Bronchial epithelial cell (primary cell): Measurements from ENCODE around the gene MRPL11. TPM values are rescaled to one million over a fixed set of nuclear protein-coding genes. Genes with fewer than 3 reads are reported as not detected.

Experiments used
- DNase-seq: peaks from one replicate; pipeline ENCODE4 v3.0.0-alpha.2; 2010; ENCODE audit warnings: low read depth
- FAIRE-seq: peaks from 2 replicates; lab custom pipeline; 2011; peaks lifted over from hg19 to GRCh38; lab: Jason Lieb, UNC
- H3K27me3 ChIP-seq: 2 replicates; pipeline ENCODE4 v1.5.1; 2011; ENCODE audit warnings: low read length; ENCODE audit not compliant: control insufficient read depth, insufficient read depth
- H3K36me3 ChIP-seq: 2 replicates; pipeline ENCODE4 v1.5.1; 2011; ENCODE audit warnings: low read length; ENCODE audit not compliant: control insufficient read depth, insufficient read depth
- H3K4me3 ChIP-seq: 2 replicates; pipeline ENCODE4 v1.5.1; 2011; ENCODE audit warnings: mild to moderate bottlenecking, low read depth, low read length, control low read depth
- total RNA-seq: library from RNA; depleted of rRNA; stranded (reverse); fragments of >200 nt; gene quantifications from 2 replicates; pipeline ENCODE4 v1.2.1, GENCODE V29; 2014
- TF ChIP-seq, protein P1 (sequence below): IDR thresholded peaks from 2 replicates; pipeline ENCODE4 v1.5.1; 2011; ENCODE audit warnings: mild to moderate bottlenecking, moderate library complexity, low read length, control low read depth, inconsistent platforms; ENCODE audit not compliant: insufficient read depth, severe bottlenecking

MRPL11 gene
- total RNA-seq, 1 donor from 2014 or later = 43.7 TPM

DNA sequence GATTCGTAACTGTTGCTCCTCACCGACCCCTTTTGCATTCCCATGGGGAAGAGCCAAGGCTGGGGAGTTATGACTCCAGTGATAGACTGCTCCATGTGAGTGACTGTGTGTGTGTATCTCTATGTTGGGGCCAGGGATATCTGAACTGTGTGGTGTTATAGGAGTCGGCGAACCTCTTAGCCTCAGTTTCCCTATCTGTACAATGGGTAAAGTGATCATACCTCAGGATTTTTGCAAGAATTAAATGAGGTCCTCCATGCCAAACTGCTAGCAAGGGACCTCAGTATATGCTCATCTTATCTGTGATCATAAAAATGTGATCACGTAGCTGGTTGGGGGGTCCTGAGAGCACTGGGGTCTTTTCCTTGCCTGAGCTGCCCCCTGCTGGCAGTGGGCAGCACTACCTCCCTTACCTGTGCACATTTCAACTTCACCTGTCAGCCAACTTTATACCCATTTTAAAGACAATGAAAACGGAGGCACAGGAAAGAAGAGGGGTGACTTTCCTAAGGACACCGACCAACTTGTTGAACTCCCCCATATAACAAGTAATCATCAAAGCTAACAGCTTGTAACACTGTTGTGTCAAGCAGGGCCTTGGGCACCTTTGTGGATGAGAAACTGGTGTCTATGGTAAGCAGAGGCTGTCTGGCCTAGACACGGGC is 40.2 kb upstream of the MRPL11 start:
- TF ChIP-seq, protein P1, sequence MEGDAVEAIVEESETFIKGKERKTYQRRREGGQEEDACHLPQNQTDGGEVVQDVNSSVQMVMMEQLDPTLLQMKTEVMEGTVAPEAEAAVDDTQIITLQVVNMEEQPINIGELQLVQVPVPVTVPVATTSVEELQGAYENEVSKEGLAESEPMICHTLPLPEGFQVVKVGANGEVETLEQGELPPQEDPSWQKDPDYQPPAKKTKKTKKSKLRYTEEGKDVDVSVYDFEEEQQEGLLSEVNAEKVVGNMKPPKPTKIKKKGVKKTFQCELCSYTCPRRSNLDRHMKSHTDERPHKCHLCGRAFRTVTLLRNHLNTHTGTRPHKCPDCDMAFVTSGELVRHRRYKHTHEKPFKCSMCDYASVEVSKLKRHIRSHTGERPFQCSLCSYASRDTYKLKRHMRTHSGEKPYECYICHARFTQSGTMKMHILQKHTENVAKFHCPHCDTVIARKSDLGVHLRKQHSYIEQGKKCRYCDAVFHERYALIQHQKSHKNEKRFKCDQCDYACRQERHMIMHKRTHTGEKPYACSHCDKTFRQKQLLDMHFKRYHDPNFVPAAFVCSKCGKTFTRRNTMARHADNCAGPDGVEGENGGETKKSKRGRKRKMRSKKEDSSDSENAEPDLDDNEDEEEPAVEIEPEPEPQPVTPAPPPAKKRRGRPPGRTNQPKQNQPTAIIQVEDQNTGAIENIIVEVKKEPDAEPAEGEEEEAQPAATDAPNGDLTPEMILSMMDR = peak; percentile 86
- DNase-seq (peak; percentile 25), FAIRE-seq (no peak)
- peak overlapping the region; percentile 71 for H3K4me3 ChIP-seq
- H3K36me3 ChIP-seq = peaks cover 11% of the 10 kb centered on the region
- no peaks in the 10 kb centered on the region for H3K27me3 ChIP-seq

DNA sequence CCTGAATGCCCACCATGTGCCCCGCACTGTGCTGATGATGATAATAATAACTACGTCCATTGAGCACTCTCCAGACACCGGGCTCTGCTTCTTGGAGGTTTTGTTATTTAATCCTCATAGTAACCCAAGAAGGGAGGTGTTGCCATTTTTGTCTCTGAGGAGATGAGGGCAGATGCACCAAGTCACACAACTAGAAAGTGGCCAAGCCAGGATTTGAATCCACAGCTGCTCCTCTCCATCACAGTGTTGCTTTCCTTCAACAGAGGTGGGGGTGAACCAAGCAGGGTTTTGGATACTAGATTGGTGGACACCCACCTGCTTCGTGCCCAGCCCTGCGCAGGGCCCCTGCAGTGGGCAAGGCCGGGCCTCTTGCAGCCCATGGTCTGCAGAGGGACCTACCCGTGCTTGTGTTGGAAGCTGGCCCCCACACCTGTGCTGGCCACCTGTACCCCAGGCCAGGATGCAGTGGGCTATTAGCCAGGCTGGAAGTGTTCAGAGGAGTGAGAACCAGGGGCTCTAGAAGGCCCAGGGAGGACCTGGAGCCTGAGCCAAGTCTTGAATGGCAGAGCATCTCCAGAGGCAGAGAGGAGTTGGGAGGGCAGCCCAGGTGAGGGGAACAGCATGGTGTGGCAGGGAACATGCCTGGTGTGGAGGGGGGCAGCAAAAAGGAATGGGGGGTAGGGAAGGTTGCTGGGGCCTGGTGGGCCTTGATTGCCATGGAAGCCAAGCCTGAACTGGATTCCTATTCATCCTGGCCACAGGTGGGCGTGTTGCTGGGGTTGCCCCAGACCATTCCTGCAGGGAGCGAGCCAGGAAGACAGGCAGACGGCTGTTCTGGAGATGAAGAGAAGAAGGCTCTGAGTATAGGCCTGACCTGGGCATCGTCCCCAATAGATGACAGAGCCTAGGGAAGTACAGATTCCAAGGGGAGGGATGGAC is 38.9 kb upstream of the MRPL11 start:
- H3K4me3 ChIP-seq = no peak overlapping the region
- FAIRE-seq = no peak
- H3K36me3 ChIP-seq = peaks cover 9% of the 10 kb centered on the region
- DNase-seq = no peak
- no peaks in the 10 kb centered on the region for H3K27me3 ChIP-seq
- TF ChIP-seq, protein P1 = no peak

- TF ChIP-seq, protein P1 = no peak
- peaks cover 11% of the 10 kb centered on the region for H3K36me3 ChIP-seq
- FAIRE-seq (no peak), DNase-seq (no peak)
- no peaks in the 10 kb centered on the region for H3K27me3 ChIP-seq
- H3K4me3 ChIP-seq = no peak overlapping the region
Measured at GRCh38 chr11:66476841-66477251, 38.2 kb upstream of the MRPL11 start.

DNA sequence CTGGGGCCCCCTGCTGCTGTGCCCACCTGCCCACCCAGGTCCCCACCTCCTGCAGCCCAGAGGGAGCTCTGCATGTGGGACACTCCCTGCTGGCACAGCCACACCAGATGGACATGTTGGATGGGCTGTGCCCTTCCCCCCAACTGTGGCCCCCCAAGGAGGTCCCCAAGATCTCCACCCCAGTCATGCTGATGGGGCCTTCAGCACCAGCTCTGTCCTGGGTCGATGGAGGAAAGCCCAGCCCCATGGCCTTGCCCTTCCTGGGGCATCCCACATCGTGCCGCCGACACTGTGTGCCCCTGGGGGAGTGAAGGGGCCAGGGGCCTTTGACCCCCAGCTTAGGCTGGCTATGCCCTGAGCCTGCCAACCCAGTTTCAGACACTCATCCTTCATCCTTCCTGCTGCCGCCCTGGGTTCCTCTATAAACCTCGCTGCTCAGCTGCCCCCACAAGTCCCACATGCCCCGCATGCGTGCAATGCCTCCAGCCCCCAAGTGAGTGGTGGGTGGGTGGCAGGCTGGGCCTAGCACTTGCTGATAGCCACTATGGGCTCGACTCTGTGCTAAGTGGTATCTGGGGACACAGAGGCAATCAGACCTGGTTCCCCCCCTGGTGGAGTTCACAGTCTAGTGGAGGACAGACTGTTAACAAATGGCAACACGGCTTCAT is 37.7 kb upstream of the MRPL11 start:
- Histone ChIP-seq H3K27me3 (no peaks in the 10 kb centered on the region), H3K4me3 (no peak overlapping the region), H3K36me3 (peaks cover 11% of the 10 kb centered on the region)
- DNase-seq = no peak
- FAIRE-seq = no peak
- TF ChIP-seq, protein P1 = no peak

DNA sequence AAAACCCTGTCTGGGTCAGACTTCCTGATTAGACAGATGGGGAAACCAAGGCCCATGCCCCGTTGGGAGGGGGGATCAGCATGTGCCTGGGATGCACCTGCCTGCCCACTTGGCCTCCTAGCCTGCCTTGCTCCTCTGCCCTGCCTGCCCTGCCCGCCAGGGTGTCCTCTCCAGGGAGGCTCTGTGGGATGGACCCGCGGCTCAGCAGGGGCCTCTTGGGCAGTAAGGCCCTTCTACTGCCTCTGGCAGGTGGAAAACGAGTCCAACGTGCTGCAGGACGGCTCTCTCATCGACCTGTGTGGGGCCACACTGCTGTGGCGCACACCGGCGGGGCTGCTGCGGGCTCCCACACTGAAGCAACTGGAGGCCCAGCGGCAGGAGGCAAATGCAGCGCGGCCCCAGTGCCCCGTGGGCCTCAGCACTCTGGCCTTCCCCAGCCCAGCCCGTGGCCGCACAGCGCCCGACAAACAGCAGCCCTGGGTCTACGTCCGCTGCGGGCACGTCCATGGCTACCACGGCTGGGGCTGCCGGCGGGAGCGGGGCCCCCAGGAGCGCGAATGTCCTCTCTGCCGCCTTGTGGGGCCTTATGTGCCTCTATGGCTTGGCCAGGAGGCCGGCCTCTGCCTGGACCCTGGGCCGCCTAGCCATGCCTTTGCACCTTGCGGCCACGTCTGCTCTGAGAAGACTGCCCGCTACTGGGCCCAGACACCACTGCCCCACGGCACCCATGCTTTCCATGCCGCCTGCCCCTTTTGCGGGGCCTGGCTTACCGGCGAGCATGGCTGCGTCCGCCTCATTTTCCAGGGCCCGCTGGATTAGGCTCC is 36.9 kb upstream of the MRPL11 start:
- DNase-seq (no peak), FAIRE-seq (no peak)
- Histone ChIP-seq H3K4me3 (no peak overlapping the region), H3K36me3 (peaks cover 11% of the 10 kb centered on the region), H3K27me3 (no peaks in the 10 kb centered on the region)
- TF ChIP-seq, protein P1 = no peak
